ENCODE measurements around the gene SLIT3. TPM values are rescaled to one million over a fixed set of nuclear protein-coding genes. Genes with fewer than 3 reads are reported as not detected.

Gene SLIT3
- total and polyA plus RNA-seq, 10 of the 15 experiments (the other 5 are each of a cell fraction or from before 2014, with no cell fraction given) = 0.05 TPM; not detected in 9

DNA sequence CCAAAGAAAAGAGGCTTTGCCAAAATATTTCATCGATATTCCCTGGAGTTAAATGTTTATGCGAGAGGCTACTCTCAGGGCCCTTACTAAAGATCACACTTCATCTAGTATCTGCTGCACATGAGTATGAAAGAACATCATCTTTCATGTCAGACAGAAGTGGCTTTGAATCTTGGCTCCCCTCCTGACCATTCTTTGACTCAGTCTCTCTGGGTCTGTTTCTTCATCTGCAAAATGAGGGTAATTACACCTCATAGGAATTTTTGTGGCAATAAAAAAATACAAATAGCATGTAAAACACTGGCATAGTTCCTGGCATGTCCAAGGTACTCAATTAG is 58.1 kb downstream of the SLIT3 start:
- Histone ChIP-seq H3K27me3 (replicated peaks in 1 of 2; ENCODE audit: control insufficient read depth in 2 of 2, insufficient read depth in 2 of 2, low read length in 1 of 2) (peaks cover 0 to under 1% of the 10 kb centered on the region in 2 experiments; a peak in 2 of 4 replicates), H2AFZ (ENCODE audit: control insufficient read depth, low read depth, low read length) (no peak overlapping the region), H3K4me3 (no peak overlapping the region), H3K4me1 (ENCODE audit: control insufficient read depth, insufficient read depth, low read length) (no peaks in the 10 kb centered on the region), H3K27ac (ENCODE audit: control insufficient read depth, insufficient read depth) (no peak overlapping the region), H3K36me3 (ENCODE audit: control insufficient read depth in 2 of 2, insufficient read depth in 2 of 2, low read length in 1 of 2) (no peaks in the 10 kb centered on the region), H3K9ac (ENCODE audit: control insufficient read depth, insufficient read depth, low read length) (no peak overlapping the region), H3K79me2 (ENCODE audit: control insufficient read depth, insufficient read depth, low read length) (no peaks in the 10 kb centered on the region), H3K4me2 (ENCODE audit: control insufficient read depth, insufficient read depth) (no peak overlapping the region), H3K9me3 (replicated peaks; ENCODE audit: control insufficient read depth, insufficient read depth, low read length) (no peaks in the 10 kb centered on the region), H4K20me1 (ENCODE audit: control insufficient read depth, insufficient read depth) (no peaks in the 10 kb centered on the region)
- DNase-seq (ENCODE audit: low read depth, low spot score) (no peak), ATAC-seq (no peak), FAIRE-seq (no peak)
- in situ Hi-C loops (cut with MboI) (no loop called here), intact Hi-C loops (cut with micrococcal nuclease; ENCODE audit: unreplicated experiment) (no loop called here)
- no peak for TF ChIP-seq BCL11A (IDR thresholded peaks at IDR 0.05; ENCODE audit: low read depth, low read length)
- SMC1A ChIA-PET (ENCODE audit: uncharacterized antibody, unreplicated experiment) = no interaction called here
- BruUV-seq (replicated peaks) = no TSS peak
- CTCF ChIA-PET = no interaction called here
- POLR2A ChIA-PET = no interaction called here
- WGBS (ENCODE audit: insufficient coverage, insufficient replicate concordance, low lambda C conversion rate, missing lambda C conversion rate) = 79% methylated on average over 2 of the region's 2 CpGs
- RAD21 ChIA-PET (ENCODE audit: unreplicated experiment) = no interaction called here

DNA sequence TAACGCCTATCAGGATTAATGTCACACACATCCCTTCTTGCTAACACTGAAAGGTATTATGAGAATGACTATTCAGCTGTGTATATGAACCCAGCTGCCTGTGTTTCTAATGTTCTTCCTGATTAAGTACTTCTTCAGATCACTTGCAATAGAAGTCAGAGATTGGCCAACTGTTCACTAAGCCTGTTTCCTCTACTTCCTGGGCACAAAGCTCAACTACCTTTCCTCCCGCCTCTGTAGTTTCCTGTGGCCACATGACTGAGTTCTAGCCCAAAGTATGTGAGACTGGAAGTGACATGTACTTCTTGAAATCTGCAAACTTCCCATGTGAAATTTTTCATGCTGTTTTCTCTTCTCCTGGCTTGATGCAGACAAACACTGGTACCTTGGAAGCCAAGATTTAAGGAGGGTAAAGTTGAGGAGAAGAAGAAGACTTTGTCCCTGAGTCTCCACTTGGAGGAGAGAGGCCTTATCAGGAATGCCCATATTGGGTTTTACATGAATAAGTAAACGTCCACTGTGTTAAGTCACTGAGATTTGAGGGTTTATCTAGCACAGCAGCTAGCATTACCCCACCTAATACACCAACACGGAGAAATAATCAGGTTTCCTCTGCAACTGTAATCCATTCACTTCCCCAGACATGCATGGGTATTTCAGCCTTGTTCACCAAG is 58.6 kb downstream of the SLIT3 start:
- TF ChIP-seq JUNB (IDR thresholded peaks at IDR 0.05) (no peak), LARP7 (IDR thresholded peaks at IDR 0.05) (no peak), ZNF274 (IDR thresholded peaks at IDR 0.05; ENCODE audit: insufficient read depth, insufficient read length) (no peak), BRCA1 (IDR thresholded peaks at IDR 0.05; ENCODE audit: low read depth, low read length) (no peak), CREM (IDR thresholded peaks at IDR 0.05; ENCODE audit: low read depth) (no peak), HDAC2 (IDR thresholded peaks at IDR 0.05) (no peak), YBX1 (IDR thresholded peaks at IDR 0.05) (no peak), BACH1 (IDR thresholded peaks at IDR 0.05; ENCODE audit: borderline replicate concordance) (no peak), TCF12 (IDR thresholded peaks at IDR 0.05; ENCODE audit: low read depth, low read length) (no peak), SUZ12 (IDR thresholded peaks at IDR 0.05; ENCODE audit: unreplicated experiment) (no peak), CHD2 (IDR thresholded peaks at IDR 0.05; ENCODE audit: borderline replicate concordance, low read depth, low read length) (no peak), NR2C1 (IDR thresholded peaks at IDR 0.05) (no peak), HDGF (IDR thresholded peaks at IDR 0.05) (no peak)
- TF ChIP-seq, protein P1, sequence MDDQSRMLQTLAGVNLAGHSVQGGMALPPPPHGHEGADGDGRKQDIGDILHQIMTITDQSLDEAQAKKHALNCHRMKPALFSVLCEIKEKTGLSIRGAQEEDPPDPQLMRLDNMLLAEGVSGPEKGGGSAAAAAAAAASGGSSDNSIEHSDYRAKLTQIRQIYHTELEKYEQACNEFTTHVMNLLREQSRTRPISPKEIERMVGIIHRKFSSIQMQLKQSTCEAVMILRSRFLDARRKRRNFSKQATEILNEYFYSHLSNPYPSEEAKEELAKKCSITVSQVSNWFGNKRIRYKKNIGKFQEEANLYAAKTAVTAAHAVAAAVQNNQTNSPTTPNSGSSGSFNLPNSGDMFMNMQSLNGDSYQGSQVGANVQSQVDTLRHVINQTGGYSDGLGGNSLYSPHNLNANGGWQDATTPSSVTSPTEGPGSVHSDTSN (IDR thresholded peaks at IDR 0.05; ENCODE audit: insufficient replicate concordance, low read depth, low read length) = no peak
- Histone ChIP-seq H4K20me1 (ENCODE audit: control insufficient read depth, insufficient read depth) (no peaks in the 10 kb centered on the region), H3K27ac (ENCODE audit: control insufficient read depth, insufficient read depth) (no peak overlapping the region), H3K79me2 (ENCODE audit: control insufficient read depth, insufficient read depth, low read length) (no peaks in the 10 kb centered on the region), H3K4me2 (ENCODE audit: control insufficient read depth, insufficient read depth) (no peak overlapping the region), H3K4me1 (ENCODE audit: control insufficient read depth, insufficient read depth, low read length) (no peaks in the 10 kb centered on the region), H3K27me3 (replicated peaks in 1 of 2; ENCODE audit: control insufficient read depth in 2 of 2, insufficient read depth in 2 of 2, low read length in 1 of 2) (no peaks in the 10 kb centered on the region; a peak in 1 of 4 replicates), H3K4me3 (no peak overlapping the region), H3K9me3 (replicated peaks; ENCODE audit: control insufficient read depth, insufficient read depth, low read length) (no peaks in the 10 kb centered on the region), H3K36me3 (ENCODE audit: control insufficient read depth in 2 of 2, insufficient read depth in 2 of 2, low read length in 1 of 2) (no peaks in the 10 kb centered on the region), H3K9ac (ENCODE audit: control insufficient read depth, insufficient read depth, low read length) (no peak overlapping the region), H2AFZ (ENCODE audit: control insufficient read depth, low read depth, low read length) (no peak overlapping the region)
- 1% methylated on average over 4 of the region's 4 CpGs for WGBS (ENCODE audit: insufficient coverage, insufficient replicate concordance, low lambda C conversion rate, missing lambda C conversion rate)
- ChIA-PET SMC1A (ENCODE audit: uncharacterized antibody, unreplicated experiment) (no interaction called here), POLR2A (no interaction called here), RAD21 (ENCODE audit: unreplicated experiment) (no interaction called here), CTCF (no interaction called here)
- ATAC-seq (no peak), DNase-seq (ENCODE audit: low read depth, low spot score) (no peak), FAIRE-seq (no peak)
- intact Hi-C loops (cut with micrococcal nuclease; ENCODE audit: unreplicated experiment) (no loop called here), in situ Hi-C loops (cut with MboI) (no loop called here)
- no TSS peak for BruUV-seq (replicated peaks)
